HS-5 (cell line): Measurements from ENCODE around the gene PLBD1.

Source experiments
- DNase-seq: peaks from one replicate; pipeline ENCODE4 v3.0.0-alpha.2; 2012; ENCODE audit warnings: low read depth

The PLBD1 gene

GRCh38 chr12:14564336-14564959 is 3.2 kb downstream of the PLBD1 start:
- DNase-seq = no peak

GRCh38 chr12:14563046-14563445 is 4.6 kb downstream of the PLBD1 start:
- no peak for DNase-seq

- DNase-seq = no peak
These were observed 5.4 kb downstream of the PLBD1 start for GRCh38 chr12:14562279-14562678.

- DNase-seq = no peak
These were observed 5.9 kb downstream of the PLBD1 start for GRCh38 chr12:14561677-14562238.

- DNase-seq = no peak
These were observed 6.6 kb downstream of the PLBD1 start for GRCh38 chr12:14560904-14561574.

GRCh38 chr12:14558473-14558959 is 9.2 kb downstream of the PLBD1 start:
- DNase-seq = no peak

GRCh38 chr12:14557966-14558365 is 9.7 kb downstream of the PLBD1 start:
- DNase-seq = no peak

GRCh38 chr12:14554281-14555007 is 13.2 kb downstream of the PLBD1 start:
- DNase-seq = no peak

- no peak for DNase-seq
These were observed 19.1 kb downstream of the PLBD1 start for GRCh38 chr12:14548609-14549008.

- no peak for DNase-seq
These were observed 20.1 kb downstream of the PLBD1 start for GRCh38 chr12:14547571-14547970.

GRCh38 chr12:14545144-14546124 is 22.2 kb downstream of the PLBD1 start:
- no peak for DNase-seq

- no peak for DNase-seq
These were observed 26.8 kb downstream of the PLBD1 start for GRCh38 chr12:14540801-14541462.

- DNase-seq = no peak
These were observed 30.6 kb downstream of the PLBD1 start for GRCh38 chr12:14537088-14537487.

GRCh38 chr12:14532152-14532551 is 35.5 kb downstream of the PLBD1 start:
- DNase-seq = no peak

GRCh38 chr12:14525964-14526363 is 41.7 kb downstream of the PLBD1 start:
- no peak for DNase-seq

- no peak for DNase-seq
These were observed 45.9 kb downstream of the PLBD1 start for GRCh38 chr12:14521822-14522221.

GRCh38 chr12:14514946-14515345 is 52.7 kb downstream of the PLBD1 start:
- DNase-seq = no peak

- DNase-seq = no peak
These were observed 53.4 kb downstream of the PLBD1 start for GRCh38 chr12:14514154-14514842.

- DNase-seq = no peak
These were observed 57.1 kb downstream of the PLBD1 start for GRCh38 chr12:14510574-14510973.
